Germinal center (tissue), 1 donor: ENCODE results near the gene RNF144B.
"Not testable (repeated sequence)": the region's sequence is repeated elsewhere in the genome, so short reads cannot be mapped to it uniquely, and the experiment has no call there.

Source experiments
- DNase-seq: peaks from one replicate; pipeline ENCODE4 v3.0.0; 2012; ENCODE audit warnings: mixed read lengths, low spot score

RNF144B gene

DNA sequence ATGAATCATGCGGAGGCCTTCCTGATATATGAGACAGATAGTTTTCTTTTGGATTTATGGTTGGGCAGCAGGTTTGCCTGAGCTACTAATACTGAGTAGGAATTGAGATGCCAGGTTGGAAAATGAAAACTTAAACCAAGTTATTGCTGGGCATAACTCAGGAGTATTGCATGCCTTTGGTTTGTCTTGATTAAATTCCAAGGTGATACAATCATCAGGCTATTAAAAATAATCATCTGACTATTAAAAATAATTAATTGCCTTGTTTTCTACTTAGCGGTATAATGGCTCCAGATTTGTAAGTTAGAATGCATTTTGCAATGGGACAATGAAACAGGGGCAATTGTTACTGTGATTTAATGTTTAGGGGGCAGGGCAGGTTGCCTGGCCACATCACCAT is 15.5 kb upstream of the RNF144B start:
- no peak for DNase-seq

DNA sequence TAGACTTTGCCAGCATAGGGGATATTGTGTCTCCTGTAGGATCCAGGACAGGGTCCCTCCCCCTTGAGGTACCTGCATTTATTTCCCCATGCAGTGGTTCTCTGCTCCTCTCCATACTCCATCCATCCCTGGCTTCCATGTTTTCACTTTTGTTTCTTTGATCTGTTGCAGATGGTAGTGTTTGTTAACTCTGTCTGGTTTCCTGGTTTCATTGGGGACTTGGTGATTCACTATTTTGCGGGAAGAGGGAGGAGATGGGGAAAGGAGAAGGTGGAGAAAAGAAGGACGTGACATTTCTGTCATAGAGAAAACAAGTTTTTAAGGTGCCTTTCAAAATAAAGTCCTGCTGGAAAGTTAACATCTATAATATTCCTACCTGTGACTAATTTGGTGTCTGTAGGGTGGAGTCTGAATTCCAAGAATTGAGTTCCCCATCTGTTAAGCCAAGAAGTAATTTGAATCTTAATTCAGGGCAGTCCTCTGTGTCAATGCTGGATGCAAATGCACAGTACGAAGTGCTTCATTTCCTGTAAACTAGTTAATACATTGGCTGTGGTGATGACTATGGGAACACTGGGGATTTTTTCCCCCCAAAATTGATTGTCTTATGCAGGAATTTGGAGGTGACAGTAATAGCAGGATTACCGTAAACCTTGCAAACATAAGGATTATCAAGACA is 6.9 kb upstream of the RNF144B start:
- no peak for DNase-seq

DNA sequence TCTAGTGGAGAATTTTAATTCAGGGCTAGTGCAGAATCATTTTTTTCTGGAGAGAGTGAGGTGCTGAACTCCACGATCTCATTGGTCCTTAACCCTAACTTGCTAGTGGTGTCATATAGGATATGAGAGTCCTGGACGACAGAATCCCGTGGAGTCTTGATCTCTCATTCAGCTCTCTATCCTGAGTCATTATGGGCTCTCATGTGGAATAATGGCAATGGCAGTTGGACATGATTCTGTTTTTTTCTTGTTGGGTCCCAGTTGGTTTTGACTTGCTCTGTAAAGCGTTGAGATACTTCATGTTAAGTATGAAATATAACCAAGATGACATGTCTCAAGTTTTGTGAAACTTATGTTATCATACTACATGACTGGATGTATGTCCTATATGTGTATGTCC is 6.3 kb upstream of the RNF144B start:
- DNase-seq = no peak

DNA sequence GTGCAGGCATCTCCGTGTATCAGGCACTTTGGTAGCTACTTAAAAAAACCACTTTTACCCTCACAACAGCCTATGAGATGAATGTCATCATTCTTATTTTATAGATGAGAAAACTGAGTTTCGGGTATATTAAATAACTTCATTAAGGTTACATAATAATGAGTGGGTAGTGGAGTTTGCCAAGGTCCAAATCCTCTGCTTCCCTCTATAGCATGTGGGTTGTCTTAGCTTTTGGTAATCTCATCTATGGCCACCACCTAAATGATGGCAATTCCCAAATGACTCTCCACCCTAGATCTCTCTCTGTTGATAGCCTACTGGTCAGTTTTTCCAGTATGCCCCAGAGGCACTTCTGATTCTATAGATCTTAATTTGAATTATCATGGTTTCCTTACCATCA is 3.7 kb upstream of the RNF144B start:
- DNase-seq = no peak

DNA sequence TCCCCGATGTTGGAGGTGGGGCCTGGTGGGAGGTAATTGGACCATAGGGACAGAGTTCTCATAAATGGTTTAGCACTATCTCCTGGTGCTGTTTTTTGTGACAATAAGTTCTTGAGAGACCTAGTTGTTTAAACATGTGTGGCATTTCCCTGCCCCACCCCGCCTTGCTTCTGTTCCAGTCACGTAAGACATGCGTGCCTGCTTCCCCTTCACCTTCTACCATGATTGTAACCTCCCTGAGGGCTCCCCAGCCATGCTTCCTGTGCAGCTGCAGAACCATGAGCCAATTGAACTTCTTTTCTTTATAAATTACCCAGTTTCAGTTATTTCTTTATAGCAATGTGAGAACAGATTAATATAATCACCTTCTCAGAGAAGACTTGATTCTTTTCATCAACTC is 2.5 kb upstream of the RNF144B start:
- no peak for DNase-seq

DNA sequence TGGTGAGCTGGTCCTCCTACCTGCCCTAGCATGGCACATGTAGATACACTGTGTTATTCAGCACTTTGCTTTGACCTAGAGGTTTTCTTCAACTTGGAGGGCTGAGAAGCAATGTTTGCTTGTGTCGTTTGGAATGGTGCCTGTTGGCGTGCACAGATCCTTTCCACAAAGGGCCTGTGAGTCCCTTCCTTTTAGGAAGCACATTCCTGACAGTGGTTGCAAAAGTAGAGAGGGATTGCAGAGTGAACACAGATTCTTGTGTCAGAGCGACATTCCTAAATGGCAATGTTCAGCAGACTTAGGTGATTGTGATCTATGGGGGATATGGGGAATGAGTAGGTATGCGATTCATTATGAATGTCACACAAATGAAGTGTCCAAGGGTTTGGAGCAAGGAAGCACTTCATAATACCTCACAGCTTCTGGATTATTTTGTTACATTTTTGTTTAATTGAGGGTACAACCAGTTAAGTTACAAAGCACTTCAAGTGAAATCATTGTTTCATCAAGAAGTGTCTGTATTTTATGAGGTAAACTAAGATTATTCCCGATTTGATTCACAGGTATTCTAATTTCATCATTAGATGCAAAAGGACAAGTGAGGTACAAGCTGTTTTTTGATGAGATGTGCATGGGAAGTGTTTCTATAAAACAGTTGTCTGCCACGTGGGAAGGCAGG is 713 bp upstream of the RNF144B start:
- DNase-seq = no peak

DNA sequence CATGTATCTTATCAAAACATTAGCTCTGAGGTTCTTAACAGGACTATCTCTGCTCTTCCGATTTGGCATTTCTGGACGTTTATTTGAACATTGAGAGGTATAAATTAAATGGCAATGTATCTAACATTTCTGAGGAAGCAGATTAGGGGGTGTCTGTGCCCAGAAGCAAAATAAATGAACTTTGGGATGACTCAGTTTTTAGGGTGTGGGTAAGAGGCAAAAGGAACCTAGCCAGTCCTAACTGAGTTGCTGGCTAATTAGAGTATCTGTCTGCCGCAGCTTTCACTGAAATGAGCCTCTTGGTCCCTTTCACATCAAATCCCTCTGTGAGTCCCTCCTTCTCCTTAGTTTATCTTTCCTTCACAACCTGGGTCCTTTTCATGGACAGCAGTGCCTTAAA is 1.1 kb downstream of the RNF144B start:
- DNase-seq = no peak

DNA sequence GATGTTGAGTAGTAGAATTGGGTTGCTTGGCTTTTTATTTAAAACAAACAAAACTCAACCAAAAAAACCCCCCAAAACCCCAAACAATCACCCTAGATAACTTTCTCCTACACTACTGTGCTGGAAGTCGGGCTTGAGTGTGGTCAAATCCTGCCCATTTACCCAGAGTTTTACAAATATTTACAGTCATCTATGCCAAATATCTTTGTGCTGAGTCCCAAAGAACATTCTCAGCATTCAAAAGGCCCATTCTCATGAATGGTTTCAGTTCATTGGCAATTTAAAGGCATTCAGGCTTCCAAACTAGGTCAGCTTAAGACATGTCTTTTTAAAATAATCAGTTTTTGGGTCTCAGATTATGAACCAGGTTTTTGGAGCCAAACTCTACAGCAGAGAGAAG is 1.8 kb downstream of the RNF144B start:
- DNase-seq = no peak

DNA sequence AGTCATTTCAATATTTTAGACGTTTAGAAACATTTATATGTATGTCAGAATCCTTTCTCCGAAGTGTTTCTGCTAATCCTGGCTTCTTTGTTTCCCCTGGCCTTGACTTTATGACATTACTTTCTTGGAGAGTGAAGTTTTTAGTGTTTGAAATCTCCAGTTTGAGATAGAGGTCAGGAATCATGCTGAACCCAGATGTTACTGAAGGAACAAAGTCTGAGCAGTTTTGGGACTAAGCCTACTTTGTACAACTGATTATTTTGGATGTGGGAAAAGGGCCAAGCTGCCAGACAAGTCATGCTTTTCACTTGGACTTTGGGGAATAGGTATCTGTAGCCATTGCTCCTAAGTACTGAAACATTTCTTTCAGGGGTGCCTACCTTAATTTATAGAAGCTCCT is 2.3 kb downstream of the RNF144B start:
- DNase-seq = no peak

DNA sequence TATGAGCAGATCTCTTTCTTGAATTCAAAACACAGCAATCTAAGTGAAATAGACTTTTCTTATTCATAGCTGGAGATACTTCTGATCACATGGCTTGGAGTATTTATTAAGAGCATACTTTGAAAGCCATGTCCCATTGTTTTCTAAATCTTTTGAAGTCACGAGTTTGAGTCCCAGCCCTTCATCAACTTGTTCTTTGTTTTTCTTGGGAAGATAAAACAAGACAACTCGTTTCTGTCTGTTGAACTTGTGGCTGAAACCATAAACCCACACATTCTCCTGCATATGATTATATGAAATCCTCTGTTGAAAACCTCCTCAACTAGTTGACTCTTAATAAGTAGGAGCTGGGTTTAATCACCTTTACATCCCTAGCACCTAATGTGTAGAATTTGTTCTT is 3.3 kb downstream of the RNF144B start:
- no peak for DNase-seq

DNA sequence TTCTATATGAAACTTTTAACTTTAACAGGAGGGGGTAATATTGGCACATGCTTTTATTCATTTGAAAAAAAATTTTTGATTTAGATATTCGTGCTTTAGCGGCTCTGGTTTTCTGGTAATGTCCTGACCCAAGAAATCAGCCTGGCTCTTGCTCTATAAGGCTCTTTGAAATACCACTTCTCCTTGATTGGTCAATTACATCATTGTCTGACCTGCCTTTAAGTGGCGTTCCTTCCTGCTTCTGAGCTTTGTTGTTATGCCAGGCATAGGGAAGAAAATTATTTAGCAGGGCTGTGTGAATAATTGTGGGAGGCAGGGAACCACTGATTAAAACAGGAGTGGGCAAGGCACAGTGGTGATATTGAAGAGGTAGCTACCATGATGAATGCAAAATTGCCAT is 3.9 kb downstream of the RNF144B start:
- DNase-seq = no peak

DNA sequence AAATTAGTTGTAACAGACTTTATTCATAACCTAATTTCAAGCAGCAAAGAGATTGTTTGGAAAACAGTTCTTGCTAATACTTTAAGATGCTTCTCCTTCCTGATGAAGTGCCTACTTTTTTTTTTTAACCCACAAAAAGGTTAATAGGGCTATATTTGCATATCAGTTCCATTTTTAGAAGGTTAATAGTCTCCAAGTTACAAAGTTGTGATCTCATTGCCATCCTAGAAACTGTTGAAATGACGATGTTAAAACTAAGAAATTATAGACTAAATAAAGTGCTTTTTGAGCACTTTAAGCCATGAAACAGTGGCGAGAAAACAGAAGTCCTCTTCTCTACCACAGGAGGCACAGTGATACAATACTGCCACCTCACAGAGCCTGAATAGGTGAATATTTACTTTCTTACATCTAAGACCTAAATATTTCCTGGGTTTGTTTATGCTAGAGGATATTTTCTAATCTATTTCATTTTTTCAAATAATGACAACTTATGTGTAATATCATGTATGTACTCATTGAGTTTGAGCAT is 5.3 kb downstream of the RNF144B start:
- DNase-seq = peak; percentile 13

DNA sequence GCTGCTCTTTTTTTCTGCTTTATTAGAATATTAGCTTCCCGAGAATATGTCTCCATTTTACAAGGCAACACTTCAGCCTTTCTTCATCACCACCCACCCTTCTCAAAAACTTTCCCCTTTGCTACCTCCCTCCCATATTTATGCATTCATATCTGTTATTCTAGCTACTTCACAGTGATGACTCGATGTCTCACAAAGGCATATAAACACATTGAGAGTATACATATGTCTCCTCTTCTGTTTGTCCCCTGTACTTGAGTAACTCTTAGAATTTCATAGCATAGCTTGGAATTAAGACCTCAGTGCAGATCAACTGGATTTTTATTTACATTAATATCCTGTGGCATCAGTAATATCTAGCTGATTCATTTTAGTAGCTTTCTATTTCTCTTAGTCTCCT is 6.5 kb downstream of the RNF144B start:
- no peak for DNase-seq

DNA sequence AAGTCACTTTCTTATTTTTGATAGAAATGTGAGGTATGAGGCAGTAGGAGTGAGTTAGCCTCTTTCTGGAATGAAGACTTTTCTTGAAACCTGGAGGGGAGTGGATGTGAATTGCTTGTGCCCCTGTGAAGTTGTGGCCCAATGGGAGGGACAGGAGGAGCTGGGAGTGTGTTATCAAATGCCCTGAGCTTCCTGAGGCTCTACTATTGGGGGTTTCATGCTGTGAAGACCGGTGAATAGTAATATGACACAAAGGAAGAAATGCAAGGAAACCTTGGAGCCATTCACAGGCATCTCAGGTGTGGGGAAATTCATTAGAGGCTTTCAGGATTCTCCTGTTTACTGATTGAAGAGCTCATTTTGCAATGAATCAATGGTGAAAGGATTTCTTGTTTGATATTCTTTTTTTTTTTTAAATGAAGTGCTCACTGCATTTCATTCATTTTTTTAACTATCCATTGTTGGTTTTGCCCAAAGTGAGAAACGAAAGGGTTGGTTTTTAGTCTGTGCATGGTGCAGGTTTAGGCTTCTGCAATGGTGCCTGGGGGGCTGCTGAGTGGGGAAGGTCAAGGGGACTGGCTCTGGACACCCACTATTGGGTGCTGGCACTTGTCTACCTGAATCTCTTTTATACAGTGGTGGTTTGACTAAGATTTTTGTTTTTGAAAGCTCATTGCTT is 8.2 kb downstream of the RNF144B start:
- no peak for DNase-seq

DNA sequence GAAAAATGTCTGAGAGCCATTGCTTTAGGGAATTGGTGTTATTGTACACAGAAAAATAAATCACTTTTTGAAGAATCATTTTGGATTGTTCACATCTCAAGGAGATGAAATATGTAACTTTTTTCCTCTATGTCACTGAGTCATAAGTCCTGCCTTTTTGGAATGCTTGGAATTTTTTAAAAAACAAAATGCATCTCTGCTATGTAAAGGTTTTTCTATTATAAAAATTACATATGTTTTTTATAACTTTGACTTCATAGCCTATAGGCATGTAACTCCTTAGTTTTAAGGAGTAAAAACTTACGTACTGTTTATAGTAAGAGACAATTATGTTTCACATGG is 8.7 kb downstream of the RNF144B start:
- DNase-seq = no peak

DNA sequence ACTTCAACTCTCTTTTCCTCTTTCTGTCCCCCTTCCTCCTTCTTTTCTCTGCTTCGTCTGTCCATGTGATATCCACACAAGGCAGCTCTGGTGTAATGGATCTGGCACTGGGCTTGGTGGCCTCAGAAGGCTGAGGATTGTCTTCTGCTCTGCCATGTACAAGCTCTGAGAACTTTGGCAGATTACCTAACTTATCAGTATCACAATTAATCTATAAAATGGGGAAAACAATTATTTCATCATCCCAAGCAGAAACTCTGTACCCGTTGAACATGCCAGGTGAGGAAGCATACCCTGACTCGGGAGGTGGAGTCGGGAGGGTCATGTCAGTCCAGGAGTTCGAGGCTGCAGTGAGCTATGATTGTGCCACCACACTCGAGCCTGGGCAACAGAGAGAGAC is 10.6 kb downstream of the RNF144B start:
- no peak for DNase-seq

DNA sequence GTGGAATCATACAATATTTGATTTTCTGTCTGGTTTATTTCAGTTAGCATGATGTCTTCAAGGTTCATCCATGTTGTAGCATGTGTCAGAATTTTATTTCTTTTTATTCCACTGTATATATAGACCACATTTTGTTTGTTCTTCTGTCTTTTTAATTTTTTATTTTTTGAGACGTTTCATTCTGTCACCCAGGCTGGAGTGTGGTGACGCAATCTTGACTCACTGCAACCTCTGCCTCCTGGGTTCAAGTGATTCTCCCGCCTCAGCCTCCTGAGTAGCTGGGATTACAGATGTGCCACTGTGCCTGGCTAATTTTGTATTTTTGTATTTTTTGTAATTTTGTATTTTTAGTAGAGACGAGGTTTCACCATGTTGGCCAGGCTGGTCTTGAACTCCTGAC is 11.1 kb downstream of the RNF144B start:
- not testable (repeated sequence) for DNase-seq

DNA sequence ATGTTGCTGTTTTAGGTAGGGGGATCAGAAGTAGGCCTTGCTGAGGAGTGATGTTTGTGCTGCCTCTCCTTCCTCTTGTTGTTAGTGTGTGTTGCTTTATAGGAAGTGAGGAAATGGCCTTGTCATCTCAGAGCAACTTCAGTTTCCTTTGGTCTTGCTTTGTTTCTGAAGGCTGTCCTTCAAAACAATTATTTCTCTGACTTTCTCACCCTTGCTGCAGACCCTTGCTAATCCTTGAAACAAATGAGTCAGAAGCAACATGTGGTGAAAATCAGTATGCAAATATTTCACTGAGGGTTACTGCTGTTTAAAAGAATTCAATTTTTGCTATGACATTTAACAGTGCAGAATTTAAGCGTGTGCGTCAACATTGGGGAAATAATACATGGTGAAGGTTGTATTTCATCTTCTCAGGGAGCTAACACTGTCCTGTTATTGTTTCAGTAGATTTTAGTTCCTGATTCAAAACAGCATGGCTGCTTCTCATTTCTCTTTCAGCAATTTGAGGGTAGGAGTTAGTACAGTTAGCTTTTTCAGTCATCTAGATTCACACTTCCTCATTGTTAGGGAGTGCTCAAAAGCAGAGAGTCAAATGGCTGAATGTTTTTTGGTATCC is 13.8 kb downstream of the RNF144B start:
- peak; percentile 35 for DNase-seq

DNA sequence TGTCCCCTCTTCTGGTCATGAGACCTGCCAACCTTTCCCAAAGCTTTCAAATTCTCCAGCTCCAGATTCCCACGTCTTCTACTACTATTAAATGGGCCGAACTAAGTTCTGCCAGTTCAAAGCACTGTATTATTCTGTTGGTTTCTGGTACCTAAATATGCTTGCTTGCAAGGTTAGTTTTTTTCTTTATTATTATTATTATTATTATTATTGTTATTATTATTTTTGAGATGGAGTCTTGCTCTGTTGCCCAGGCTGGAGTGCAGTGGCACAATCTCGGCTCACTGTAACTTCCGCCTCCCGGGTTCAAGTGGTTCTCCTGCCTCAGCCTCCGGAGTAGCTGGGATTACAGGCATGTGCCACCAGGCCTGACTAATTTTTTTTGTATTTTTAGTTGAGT is 17.8 kb downstream of the RNF144B start:
- DNase-seq = not testable (repeated sequence)

DNA sequence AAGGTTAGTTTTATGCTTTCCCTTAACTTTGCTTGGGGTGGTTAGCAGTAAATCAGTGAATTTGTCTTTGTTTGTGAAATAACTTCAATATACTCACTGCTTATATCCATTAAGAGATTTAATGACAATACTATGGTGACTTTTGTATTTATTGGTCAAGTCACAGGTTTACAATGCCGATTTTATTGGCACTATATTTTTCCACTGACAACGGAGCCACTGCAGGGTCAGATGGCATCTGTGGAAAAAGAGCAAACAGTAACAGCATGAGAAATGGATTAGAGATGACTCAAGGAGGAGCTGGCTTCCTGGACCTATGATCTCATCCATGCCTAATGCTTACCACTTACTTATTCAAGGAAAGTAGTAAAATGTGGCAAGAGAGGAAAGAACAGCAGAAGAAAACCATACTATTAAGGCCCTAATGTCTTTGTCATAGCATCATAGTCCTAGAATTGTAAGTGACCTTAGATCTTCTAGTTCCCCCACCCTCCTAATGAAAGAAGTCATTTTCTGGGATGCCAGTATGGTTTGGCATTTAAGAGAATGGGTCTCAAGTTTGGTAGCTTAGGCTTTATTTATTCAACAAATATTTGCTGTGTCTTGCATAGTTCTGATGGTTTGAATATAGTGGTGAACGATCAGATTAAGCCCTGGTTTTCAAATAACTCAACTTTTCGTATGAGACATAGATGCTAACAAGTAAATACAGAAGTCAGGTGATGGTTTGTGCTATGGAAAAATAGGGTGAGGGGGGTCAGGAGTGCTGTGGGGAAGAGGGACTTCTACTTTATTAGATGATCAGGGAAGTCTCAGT is 18.5 kb downstream of the RNF144B start:
- DNase-seq = no peak

DNA sequence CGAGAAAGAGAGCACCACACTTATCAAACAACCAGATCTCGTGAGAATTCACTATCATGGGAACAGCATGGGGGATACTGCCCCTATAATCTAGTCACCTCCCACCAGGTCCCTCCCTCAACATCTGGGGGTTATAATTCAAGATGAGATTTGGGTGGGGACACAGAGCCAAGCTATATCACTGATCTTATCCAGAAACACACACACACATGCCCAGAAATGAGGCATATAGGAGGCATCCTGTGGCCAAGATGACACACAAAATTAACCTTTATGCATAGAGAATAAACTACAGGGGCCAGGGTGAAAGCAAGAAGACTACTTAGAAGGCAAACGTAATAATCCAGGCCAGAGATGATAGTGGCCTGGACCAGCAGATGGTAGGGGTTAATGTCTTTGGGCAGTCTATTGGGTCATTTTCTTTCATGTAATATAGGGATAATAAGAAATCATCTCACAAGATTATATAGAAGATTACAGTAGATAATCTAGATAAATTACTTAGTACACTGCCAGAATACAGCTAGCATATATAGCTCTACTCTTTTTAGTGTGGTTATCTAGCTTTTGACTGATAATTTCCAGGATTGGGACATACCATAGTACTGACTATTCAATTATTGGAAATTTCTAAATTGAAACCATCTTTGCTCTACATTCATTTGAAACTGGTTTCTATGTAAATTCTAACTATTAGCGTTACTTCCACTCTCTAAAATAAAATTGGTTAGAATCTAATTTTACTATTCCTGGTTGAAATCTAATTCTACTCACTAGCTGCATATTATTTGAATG is 20.0 kb downstream of the RNF144B start:
- DNase-seq = no peak
